ENCODE measurements around the gene ERCC6L2.

DNA sequence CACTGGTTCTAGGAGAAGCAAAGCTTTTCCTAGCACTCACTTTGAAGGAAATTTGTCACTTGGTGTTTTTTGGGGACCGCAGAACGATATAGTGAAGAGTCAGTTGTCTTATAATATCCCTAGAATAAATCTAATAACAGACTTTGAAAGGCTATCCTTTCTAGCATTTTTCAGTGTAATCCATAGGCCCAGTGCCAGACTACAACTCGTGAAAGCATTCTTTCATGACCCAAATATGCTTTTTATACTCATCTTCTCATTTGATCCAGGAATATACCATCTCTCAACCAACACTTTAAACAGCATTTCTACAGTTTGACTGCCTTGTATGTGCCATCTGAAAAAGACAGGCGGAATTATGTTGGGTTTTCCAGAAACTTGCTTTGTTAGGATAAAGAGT is 104.0 kb downstream of the ERCC6L2 start:
- TF ChIP-seq, protein P1, sequence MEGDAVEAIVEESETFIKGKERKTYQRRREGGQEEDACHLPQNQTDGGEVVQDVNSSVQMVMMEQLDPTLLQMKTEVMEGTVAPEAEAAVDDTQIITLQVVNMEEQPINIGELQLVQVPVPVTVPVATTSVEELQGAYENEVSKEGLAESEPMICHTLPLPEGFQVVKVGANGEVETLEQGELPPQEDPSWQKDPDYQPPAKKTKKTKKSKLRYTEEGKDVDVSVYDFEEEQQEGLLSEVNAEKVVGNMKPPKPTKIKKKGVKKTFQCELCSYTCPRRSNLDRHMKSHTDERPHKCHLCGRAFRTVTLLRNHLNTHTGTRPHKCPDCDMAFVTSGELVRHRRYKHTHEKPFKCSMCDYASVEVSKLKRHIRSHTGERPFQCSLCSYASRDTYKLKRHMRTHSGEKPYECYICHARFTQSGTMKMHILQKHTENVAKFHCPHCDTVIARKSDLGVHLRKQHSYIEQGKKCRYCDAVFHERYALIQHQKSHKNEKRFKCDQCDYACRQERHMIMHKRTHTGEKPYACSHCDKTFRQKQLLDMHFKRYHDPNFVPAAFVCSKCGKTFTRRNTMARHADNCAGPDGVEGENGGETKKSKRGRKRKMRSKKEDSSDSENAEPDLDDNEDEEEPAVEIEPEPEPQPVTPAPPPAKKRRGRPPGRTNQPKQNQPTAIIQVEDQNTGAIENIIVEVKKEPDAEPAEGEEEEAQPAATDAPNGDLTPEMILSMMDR (IDR thresholded peaks at IDR 0.05): no peak
- no peak for TF ChIP-seq POLR2A (IDR thresholded peaks at IDR 0.05)

Data from Peyer's patch (tissue), 4 donors.